MM.1S (cell line): ENCODE measurements around the gene SEMA6B.

Source experiments
- DNase-seq: peaks from one replicate; pipeline ENCODE4 v3.0.0-alpha.2; 2015
- H2AFZ ChIP-seq: fragments of 300-600 bp; sonication (generic); 2 replicates; pipeline ENCODE4 v1.6.0; 2016; ENCODE audit warnings: antibody characterized with exemption, low read length
- H3F3A ChIP-seq: fragments of 300-600 bp; sonication (generic); 2 replicates; pipeline ENCODE4 v1.6.1; 2016; ENCODE audit warnings: mild to moderate bottlenecking, antibody characterized with exemption, low read length, moderate library complexity, mixed read lengths; ENCODE audit not compliant: insufficient read depth
- H3K27ac ChIP-seq: fragments of 300-600 bp; sonication (generic); 2 replicates; pipeline ENCODE4 v1.5.1; 2016; ENCODE audit warnings: mild to moderate bottlenecking, low read length
- H3K27me3 ChIP-seq: fragments of 300-600 bp; sonication (generic); replicated peaks from 2 replicates; pipeline ENCODE4 v1.6.0; 2016; ENCODE audit warnings: low read length; ENCODE audit not compliant: insufficient read depth
- H3K36me3 ChIP-seq: fragments of 300-600 bp; sonication (generic); replicated peaks from 2 replicates; pipeline ENCODE4 v1.6.1; 2016; ENCODE audit warnings: mild to moderate bottlenecking, low read length, mixed read lengths; ENCODE audit not compliant: insufficient read depth
- H3K4me1 ChIP-seq: fragments of 300-600 bp; sonication (generic); 2 replicates; pipeline ENCODE4 v1.6.1; 2016; ENCODE audit warnings: low read length, mixed read lengths
- H3K4me2 ChIP-seq: fragments of 300-600 bp; sonication (generic); 2 replicates; pipeline ENCODE4 v1.6.0; 2016; ENCODE audit warnings: low read depth, low read length
- H3K4me3 ChIP-seq: fragments of 300-600 bp; sonication (generic); 2 replicates; pipeline ENCODE4 v1.5.1; 2016; ENCODE audit warnings: low read length, mixed read lengths
- H3K79me2 ChIP-seq: fragments of 300-600 bp; sonication (generic); 2 replicates; pipeline ENCODE4 v1.6.1; 2016; ENCODE audit warnings: mixed run types, low read length, mixed read lengths
- H3K9ac ChIP-seq: fragments of 300-600 bp; sonication (generic); 2 replicates; pipeline ENCODE4 v1.6.1; 2016; ENCODE audit warnings: low read length, mixed read lengths
- H3K9me2 ChIP-seq: fragments of 300-600 bp; sonication (generic); replicated peaks from 2 replicates; pipeline ENCODE4 v1.6.1; 2016; ENCODE audit warnings: mild to moderate bottlenecking, low read length, mixed read lengths; ENCODE audit not compliant: insufficient read depth
- H3K9me3 ChIP-seq: fragments of 300-600 bp; sonication (generic); replicated peaks from 2 replicates; pipeline ENCODE4 v1.6.1; 2016; ENCODE audit warnings: mild to moderate bottlenecking, low read length, mixed read lengths; ENCODE audit not compliant: insufficient read depth
- H4K20me1 ChIP-seq: fragments of 300-600 bp; sonication (generic); 2 replicates; pipeline ENCODE4 v1.6.1; 2016; ENCODE audit warnings: mild to moderate bottlenecking, low read length, moderate library complexity, mixed read lengths; ENCODE audit not compliant: insufficient read depth
- EZH2 ChIP-seq: fragments of 300-600 bp; sonication (generic); optimal IDR thresholded peaks from 2 replicates; pipeline ENCODE3; 2017; ENCODE audit warnings: low read depth, mild to moderate bottlenecking, antibody characterized with exemption, low read length, mixed read lengths
- EZH2phosphoT487 ChIP-seq: fragments of 300-600 bp; sonication (generic); IDR thresholded peaks from 2 replicates; pipeline ENCODE4 v1.6.1; 2018; ENCODE audit warnings: antibody characterized with exemption, low read length
- TF ChIP-seq, protein P1 (sequence below): fragments of 300-600 bp; sonication (generic); IDR thresholded peaks from 2 replicates; pipeline ENCODE4 v1.5.1; 2016; ENCODE audit warnings: antibody characterized with exemption, low read length, mixed read lengths

The SEMA6B gene

DNA sequence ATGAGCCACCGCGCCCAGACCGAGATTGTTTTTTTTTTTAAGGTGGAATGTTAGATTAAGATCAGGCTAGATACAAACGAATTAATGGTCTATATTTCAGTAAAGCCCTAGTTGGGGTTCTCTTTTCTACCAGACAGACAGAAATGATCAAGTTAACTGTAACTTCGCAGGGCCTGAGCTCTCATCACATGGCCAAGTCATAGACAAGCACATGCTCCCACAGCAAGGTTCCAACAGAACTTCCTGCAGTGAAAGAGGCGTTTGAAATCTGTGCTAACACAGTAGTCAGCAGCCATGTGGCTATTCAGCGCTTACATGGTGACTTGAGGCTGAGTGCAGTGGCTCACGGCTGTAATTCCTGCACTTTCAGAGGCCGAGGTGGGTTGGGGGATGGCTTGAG is 34.7 kb upstream of the SEMA6B start:
- Histone ChIP-seq H3F3A (no peaks in the 10 kb centered on the region), H3K9me3 (no peaks in the 10 kb centered on the region), H3K4me3 (no peak overlapping the region), H3K4me2 (no peak overlapping the region), H4K20me1 (no peaks in the 10 kb centered on the region), H3K4me1 (no peaks in the 10 kb centered on the region; the same call in 1 of the 2 replicates), H3K9ac (no peak overlapping the region), H3K27me3 (peaks cover 89% of the 10 kb centered on the region), H3K36me3 (no peaks in the 10 kb centered on the region), H3K9me2 (no peaks in the 10 kb centered on the region), H3K79me2 (no peaks in the 10 kb centered on the region), H3K27ac (no peak overlapping the region), H2AFZ (no peak overlapping the region)
- DNase-seq: no peak
- TF ChIP-seq EZH2 (no peak), EZH2phosphoT487 (no peak)
- TF ChIP-seq, protein P1, sequence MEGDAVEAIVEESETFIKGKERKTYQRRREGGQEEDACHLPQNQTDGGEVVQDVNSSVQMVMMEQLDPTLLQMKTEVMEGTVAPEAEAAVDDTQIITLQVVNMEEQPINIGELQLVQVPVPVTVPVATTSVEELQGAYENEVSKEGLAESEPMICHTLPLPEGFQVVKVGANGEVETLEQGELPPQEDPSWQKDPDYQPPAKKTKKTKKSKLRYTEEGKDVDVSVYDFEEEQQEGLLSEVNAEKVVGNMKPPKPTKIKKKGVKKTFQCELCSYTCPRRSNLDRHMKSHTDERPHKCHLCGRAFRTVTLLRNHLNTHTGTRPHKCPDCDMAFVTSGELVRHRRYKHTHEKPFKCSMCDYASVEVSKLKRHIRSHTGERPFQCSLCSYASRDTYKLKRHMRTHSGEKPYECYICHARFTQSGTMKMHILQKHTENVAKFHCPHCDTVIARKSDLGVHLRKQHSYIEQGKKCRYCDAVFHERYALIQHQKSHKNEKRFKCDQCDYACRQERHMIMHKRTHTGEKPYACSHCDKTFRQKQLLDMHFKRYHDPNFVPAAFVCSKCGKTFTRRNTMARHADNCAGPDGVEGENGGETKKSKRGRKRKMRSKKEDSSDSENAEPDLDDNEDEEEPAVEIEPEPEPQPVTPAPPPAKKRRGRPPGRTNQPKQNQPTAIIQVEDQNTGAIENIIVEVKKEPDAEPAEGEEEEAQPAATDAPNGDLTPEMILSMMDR: no peak

DNA sequence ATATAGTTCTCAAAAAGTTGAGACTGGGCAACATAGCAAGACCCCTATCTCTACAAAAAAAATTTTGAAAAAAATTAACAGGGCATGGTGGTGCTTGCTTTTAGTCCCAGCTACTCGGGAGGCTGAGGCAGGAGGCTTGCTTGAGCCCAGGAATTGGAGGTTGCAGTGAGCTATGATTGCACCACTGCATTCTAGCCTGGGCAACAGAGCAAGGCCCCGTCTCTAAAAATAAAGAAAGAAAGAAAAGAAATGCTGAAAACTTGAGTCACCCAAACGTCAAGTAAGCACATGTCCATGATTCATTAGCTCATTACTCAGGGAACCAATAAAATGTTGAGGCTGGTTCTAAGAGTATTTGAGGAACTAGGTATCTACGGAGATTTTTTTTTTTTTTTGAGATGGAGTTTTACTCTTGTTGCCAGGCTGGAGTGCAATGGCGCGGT is 33.9 kb upstream of the SEMA6B start:
- Histone ChIP-seq H3K4me3 (no peak overlapping the region), H3F3A (no peaks in the 10 kb centered on the region), H2AFZ (no peak overlapping the region), H3K9me2 (no peaks in the 10 kb centered on the region), H4K20me1 (no peaks in the 10 kb centered on the region), H3K4me2 (no peak overlapping the region), H3K27ac (no peak overlapping the region), H3K9me3 (no peaks in the 10 kb centered on the region), H3K9ac (no peak overlapping the region), H3K4me1 (no peaks in the 10 kb centered on the region; the same call in 1 of the 2 replicates), H3K79me2 (no peaks in the 10 kb centered on the region), H3K27me3 (peaks cover 86% of the 10 kb centered on the region), H3K36me3 (no peaks in the 10 kb centered on the region)
- DNase-seq: no peak
- TF ChIP-seq EZH2phosphoT487 (no peak), EZH2 (no peak)
- TF ChIP-seq, protein P1: no peak

DNA sequence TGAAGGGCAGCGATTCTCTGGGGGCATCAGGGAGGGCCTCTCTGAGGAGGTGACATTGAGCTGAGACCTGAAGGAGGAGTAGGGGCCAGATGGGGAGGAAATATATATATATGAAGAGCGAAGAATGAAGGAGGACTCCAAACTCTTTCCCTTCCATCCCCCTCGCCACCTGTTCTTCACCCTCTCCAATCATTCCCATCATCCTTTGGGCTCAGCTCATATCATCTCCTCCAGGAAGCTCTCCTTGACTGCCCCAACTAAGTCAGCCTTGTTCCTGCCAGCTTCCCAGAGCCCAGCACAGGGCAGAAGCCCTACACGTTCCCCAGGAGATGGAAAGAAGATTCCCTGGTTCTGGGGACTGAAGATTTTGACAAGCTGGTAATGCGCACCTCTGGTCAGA is 33.0 kb upstream of the SEMA6B start:
- DNase-seq: no peak
- Histone ChIP-seq H3K4me3 (no peak overlapping the region), H3K79me2 (no peaks in the 10 kb centered on the region), H3F3A (no peaks in the 10 kb centered on the region), H3K9ac (no peak overlapping the region), H3K4me1 (no peaks in the 10 kb centered on the region; the same call in 1 of the 2 replicates), H3K27me3 (peaks cover 94% of the 10 kb centered on the region), H3K27ac (no peak overlapping the region), H3K36me3 (no peaks in the 10 kb centered on the region), H2AFZ (no peak overlapping the region), H3K9me3 (no peaks in the 10 kb centered on the region), H4K20me1 (no peaks in the 10 kb centered on the region), H3K4me2 (no peak overlapping the region), H3K9me2 (no peaks in the 10 kb centered on the region)
- TF ChIP-seq, protein P1: no peak
- TF ChIP-seq EZH2 (no peak), EZH2phosphoT487 (no peak)
